8988T (cell line): ENCODE results near the gene NSD1.
"Not testable (repeated sequence)": the region's sequence is repeated elsewhere in the genome, so short reads cannot be mapped to it uniquely, and the experiment has no call there.

ENCODE experiments used
- DNase-seq: peaks from one replicate; pipeline ENCODE4 v3.0.0; 2011

NSD1 gene

DNA sequence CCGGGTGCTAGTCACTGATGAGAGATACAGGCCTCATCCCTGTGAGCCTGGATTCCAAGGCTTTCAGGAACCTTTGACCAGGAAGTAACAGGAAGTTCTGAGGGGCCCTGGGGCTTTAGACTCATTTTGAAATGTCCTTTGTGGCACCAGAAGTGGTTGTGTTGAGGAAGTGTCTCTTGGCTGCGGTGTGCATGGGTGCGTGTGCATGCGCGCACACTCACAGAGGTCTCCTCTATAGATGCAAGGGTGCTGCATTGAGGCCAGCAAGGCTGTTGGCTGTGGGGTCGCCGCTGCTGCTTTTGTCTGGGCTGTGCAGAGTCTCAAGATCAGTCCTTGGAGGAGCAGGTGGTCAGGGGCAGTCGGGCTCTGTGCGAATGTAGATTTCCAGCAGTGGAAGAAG is 162.4 kb downstream of the NSD1 start:
- no peak for DNase-seq

DNA sequence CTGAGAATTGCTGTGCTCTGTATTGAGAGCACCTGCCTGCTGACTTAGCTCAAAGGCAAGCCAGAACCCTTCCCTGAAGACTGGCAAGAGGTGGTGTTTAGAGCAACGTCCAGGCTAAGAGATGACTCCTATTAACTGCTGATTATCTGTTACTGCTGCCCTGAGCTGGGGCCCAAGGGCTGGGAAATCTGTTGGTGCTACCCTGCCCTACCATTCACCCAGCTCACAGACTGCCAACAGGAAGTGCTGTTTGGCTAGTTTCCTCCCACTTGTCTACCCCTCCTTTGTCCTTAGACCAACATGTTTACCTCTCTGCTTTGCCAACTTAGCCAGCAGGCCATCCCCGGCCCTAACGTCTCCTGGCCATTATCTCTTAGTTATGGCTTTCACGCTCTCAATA is 163.0 kb downstream of the NSD1 start:
- no peak for DNase-seq

DNA sequence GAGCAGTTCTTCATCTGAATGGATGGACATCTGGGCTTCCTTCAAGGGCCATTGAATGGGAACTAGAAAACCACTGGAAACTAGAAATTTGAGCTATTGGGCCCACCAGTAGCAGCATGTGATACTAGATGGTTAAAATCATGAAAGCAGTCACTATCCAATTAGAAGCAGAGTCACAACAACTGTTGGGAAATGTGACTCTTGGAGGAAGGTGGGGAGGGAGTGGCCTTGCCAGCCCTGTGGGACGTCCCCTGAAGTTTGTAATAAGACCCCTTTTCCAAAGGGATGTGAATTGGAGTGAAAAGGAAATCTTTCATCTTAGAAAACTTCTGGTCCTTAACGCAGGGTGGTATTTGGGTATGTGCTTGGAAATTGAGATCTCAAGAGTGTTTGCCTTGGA is 164.3 kb downstream of the NSD1 start:
- no peak for DNase-seq

DNA sequence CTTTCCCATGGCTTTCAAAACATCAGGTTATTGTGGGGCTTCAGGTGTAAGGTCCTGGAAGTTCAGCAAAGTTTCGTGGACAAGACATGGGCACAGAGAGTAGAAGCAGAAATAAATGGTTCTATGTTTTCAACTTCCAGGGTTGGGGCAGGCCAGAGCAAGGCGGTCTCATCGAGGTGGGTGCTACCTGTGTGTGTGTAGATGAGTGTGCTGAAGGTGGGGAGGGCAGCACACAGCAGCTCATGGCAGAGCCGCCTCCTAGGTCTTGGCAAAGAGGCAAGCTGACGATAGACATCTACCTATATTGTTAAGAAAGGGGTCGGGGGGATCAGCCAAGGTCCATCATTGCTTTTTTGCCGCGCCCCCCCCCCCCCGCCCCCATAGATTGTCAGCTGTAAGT is 166.1 kb downstream of the NSD1 start:
- no peak for DNase-seq

DNA sequence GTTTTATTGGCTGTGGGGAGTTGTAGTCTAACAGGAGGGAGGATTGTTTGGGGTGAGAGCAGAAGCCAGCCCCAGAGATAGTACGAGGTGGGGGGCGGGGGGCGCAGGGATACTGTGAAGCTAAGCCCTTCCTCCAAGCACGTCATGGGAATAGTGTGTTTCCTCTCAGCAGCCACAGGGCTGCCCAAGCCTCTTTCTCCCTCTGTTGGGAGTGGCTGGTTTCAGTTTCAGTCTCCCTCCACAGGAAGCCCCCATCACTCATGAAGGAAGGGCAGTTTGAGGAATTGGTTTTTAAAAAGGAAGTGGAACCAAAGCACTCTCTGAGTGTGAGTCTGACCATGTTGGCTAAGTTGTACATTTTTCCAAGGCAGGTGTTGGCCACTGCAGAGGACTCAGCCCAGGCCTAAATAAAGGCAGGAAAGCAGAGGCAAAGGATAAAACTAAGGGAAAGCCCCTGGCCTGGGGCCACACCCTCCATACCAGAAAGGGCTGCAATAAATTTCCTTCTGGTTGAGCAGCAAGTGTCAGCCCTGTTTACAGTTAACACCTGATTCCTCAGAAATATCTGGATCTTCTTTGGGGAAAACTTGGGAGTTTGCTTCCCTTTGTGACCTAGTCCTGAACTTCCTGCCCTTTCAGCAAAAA is 166.8 kb downstream of the NSD1 start:
- DNase-seq = no peak

DNA sequence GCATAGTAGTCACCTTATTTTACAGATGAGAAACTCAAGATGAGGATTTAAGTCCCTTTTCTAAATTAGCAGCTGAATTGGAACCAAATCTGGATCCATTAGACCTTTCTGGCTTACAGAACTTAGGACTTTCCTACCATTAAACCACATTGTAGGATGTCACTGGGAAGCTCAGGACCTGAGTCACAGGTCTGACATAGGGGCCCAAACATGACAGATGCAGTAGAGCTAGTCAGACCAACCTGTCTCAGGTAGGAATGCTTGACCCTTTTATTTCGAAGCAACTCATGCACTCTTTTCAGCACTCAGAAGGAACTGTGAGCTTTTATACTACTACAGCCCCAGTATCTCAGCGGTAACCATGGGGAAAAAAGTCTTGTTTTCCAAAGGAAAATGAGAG is 167.4 kb downstream of the NSD1 start:
- DNase-seq = no peak

DNA sequence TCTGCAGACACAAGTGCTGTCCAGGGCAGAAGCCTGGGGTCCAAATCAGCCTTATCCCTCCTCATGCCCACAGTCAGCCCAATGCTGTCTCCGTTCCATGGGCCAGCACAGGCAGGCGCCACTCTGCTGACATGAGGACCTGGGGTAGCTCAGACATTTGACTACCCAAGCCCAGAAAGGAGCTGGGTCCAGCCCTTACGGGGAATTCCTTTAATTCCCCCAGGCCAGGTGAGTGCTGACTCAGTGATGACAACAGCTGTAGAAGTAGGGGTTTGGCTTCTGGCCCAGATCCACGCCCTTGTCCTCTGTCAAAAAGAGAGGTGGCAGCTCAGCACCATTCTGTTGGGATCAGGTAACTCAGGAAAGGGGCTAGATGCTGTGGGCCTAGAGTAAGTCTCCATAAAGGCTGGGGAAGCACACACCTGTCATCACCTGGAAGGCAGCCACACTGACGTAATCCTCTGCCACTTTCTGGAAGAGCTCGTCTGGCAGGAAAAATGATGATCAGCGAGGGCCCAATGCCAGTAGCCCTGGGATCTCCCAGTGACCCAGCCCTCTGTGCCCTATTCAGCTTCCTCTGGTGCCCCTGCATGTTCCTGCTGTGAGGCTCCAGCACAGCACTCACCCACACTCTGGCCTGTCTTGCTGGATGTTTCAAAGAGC is 168.1 kb downstream of the NSD1 start:
- DNase-seq = no peak

DNA sequence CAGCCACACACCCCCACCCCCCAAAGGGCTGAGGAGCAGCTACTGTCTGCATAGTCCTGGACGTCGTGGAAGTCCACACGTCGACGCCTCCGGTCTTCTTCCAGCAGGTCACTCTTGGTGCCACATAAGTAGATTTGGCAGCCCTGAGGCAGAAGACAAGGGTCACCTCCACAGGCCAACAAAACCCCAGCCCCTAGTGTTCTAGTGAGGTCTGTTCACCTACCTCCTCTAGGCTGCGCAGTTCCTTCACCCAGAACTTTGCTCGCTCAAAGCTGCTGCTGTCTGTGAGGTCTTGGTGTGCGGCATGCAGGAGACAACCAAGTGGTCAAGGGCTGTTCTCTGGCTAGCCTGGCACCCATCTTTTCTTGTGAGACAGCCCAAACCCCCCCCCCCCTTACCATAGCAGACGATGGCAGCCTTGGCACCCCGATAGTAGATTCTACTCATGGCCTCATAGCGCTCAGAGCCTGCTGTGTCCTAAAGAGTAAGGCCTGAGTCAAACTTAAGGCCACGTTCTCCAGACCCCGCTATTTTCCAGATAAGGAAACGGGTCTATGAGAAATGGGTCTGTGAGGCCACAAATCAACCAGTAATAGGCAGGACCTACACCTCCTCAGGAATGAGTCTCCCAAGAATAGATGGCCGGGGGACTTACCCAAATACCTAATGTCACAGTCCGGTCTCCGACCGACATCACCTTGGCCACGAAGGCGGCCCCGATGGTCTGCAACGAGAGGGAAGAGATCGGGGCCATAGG is 169.0 kb downstream of the NSD1 start:
- no peak for DNase-seq

DNA sequence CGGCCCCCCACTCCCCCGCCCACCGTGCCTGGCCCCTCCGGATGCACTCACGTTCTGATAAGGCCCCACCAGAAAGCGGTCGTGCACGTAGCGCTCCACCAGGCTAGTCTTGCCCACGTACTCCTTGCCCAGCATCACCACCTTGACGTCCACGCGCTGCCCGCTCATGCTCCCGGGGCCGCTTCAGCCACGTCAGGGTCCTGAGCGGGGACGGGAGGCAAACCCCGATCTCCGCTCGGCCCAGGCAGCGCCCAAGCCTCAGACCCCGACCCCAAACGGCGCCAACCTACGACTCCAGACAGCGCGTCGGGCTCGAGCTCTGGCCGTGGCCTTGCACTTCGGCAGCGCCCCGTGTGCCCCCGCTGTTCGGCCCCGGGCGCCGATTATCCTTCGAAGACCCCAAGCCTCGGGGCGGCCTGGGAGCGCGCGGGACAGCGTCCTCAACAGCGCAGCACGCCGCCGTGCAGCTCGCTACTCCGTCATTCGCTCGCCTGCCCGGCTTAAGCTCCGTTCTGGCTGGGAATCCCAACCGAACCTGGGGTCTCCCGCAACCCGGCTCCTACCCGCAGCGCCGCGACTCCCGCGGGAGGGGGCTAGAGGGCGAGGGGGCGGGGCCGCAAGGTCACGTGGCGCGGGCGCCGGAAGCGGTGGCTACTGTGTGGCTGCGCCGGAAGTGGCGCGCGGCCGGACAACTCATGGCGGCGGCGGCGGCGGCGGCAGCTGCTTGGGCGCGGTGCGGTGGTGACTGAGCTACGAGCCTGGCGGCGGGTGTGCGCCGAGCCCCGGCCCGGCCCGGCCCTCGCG is 169.8 kb downstream of the NSD1 start, which contains the start of the genes PRELID1 and RAB24:
Gene PRELID1, plus strand, starts transcription at position 679 of the 804 bp plus-strand sequence. CDS start 187 bp downstream, outside the sequence.
Gene RAB24, minus strand, starts transcription at position 599 of the 804 bp plus-strand sequence. Its CDS starts 431 bp downstream, at position 168.
- peak; percentile 96 for DNase-seq

DNA sequence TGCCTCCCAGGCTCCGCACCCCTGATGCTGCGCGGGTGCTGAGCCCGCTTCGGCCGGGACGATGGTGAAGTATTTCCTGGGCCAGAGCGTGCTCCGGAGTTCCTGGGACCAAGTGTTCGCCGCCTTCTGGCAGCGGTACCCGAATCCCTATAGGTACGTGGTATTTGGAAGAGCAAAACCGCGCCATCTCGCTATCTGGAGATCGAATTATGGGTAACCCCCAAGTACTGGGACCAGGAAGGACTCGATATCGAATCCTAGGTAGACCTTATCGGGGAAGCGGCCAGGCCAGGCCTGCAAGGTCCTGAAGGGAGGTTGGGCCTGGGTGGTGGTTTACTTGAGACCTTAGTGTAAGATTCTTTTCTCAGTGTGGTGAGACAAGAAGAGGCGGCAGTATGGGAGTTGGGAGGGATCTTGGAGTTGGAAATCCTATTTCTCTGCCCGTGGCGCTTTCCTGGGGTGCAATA is 170.4 kb downstream of the NSD1 start:
- no peak for DNase-seq

DNA sequence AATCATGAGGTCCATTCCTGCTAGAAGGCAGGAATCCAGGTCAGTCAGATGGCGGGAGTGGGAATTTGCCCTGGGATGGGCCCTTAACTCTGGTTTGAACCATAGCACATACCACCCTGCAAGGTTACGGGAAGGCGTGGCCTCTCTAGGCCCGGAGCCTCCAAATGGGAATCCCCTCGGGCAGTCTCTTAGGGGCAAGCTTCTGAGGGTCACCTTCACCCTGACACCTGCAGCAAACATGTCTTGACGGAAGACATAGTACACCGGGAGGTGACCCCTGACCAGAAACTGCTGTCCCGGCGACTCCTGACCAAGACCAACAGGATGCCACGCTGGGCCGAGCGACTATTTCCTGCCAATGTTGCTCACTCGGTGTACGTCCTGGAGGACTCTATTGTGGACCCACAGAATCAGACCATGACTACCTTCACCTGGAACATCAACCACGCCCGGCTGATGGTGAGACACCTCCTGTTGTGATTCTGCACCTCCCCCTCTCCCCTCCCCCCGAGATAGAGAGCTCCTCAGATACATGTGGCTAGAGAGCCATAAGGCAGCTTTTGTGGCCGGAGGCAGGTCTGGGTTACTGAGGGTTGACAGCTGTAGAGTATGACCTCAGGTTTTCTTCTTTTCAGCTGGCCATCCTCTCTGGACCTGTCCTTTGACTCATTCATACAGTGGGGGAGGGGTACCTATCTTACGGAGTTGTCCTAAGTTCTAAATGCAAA is 171.0 kb downstream of the NSD1 start:
- no peak for DNase-seq

DNA sequence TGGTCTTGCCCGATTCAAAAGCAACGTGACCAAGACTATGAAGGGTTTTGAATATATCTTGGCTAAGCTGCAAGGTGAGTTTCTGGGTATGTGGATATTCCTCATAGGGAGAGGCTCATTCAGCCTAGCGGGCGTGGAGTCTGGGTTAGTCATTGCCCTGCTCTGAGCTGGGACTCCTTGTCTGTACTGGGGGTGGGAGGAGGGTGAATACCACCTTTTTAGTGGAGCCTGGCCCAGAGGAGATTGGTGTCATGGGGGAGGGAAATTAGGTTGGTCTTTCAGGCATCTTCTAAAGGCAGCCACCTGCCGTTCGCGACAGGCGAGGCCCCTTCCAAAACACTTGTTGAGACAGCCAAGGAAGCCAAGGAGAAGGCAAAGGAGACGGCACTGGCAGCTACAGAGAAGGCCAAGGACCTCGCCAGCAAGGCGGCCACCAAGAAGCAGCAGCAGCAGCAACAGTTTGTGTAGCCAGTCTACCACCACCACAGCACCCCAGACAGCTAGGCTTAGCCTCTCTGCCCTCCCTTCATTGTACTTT is 172.6 kb downstream of the NSD1 start:
- DNase-seq = not testable (repeated sequence)

DNA sequence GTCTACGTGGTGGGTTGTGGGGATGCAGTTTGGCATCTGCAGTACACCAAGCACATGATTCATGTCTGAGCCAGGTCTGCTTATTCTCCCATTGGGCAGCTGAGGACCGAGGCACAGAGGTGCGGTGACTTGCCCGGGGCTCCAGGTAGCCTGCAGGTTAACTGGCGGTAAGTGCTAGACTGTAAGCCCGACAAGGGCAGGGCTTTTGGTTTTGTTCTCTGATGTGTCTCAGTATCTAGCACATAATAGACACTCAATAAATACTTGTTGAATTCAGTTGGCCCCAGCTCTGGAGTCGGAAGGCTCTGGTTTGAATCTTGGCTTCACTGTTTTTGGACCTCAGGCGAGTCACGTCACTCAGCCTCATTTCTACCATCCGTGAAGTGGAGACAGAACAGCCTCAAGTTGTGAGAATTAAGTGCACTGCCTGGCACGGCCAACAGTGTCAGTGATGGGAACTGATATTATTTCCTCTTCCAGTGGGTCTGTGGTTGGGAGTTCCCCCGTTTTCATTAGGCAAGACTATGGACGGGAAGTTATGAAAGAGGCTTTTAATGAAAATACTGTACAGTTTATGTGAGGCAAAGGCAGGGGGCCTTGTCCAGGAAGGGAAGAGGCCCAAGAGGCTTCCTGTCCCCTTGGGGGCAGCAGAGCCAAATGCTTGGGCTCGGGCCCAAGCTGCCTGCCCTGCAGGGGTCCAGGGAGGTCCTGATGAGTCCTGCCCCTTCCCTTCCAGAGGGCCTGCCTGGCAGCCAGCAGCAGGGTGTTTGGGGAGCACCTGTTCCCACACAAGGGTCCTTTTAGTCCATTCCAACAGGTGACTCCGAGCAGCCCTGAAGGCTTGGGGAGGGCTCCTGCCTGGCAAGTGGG is 173.3 kb downstream of the NSD1 start:
- no peak for DNase-seq

DNA sequence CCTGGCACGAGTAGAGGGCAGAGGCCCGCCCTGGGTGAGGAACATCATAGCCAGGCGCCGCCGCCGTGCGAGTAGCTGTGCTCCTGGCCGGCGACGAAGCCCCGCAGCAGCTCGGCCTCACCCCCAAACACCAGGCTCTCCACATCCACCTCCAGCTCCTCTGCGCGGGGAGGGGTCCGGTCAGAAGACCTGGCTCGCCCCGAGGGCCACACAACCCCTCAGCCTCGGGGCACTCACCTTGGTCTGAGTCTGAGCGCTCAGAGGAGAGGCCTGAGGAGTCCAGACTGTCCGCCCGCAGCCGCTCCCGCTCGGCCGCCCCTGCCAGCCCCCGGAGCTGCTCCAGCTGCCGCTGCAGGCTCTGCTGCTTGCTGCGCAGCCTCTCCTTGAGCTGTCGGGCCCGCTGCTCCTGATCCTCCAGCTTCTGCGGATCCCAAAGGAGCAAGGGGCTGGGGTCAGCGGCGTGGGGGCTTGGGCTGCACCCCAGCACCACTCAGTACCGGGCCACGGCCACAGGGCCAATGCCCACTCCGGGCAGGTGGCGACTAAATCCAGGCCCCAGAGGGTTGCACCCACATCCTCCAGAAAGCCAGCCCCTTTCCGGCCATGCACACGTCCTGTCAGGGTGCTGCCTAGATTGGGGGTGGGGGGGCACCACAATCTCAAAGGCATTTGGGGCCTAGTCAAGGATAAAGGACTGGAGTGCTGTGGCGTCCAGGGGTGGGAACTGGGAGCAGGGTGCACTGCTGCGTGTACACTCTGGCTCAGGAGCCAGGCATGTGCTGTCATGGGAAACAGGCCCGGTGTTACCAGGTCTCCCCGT is 174.2 kb downstream of the NSD1 start:
- DNase-seq = no peak

DNA sequence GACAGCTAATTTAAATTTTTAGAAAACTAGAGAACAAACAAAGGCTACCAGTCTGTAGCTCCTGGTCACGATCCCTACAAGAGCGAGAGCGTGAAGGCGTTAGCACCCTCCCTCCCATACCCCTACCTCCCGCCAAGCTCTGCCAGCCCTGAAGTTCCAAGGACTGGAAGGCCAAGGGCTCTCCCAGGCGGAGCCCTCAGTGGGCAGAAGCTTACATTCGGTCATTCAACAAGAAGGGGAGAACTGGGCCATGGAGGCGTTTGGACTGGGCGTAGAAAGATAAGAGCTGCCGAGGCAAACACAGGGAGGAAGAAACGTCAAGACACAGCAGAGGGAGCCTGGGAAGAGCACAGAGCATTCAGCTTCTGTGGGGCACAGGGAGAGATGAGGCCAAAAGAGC is 175.2 kb downstream of the NSD1 start:
- no peak for DNase-seq

DNA sequence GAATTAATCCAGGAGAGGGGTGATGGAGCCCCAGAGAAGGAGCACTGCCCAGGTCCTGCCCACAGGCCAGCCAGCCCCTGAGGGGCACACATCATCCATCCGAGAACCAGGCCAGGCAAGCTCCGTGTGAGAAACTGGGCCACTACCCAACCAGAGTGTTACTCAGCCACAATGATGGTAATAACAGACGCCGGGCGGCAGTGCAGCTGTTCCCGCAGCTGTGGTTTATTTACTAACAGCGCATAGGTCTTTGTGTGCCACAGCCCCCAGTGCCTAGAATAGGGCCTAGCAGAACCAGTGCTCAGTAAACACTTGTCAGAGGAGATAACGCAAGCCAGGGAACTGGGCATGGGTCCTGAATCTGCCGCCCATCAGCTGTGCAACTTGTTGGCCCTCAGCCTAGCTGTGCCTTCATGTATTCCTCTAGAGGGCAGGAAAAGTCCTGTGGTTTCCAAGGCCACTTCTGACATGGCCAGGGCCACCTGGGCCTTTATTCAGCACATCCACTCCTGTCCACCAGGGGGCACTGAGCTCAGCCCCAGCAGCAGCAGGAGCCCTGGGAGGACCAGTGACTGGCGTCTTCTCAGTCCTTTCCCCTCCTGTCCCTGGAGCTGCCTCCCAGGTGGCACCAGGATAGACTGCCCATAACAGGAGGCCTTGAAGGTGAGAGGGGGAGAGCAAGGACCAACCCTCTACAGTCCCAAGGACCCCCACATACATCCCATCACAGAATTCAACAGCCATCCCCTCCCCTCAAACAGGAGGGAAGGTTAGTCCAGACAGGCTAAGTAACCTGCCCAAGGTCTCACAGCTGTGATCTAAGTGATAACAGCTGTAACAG is 176.0 kb downstream of the NSD1 start:
- peak; percentile 97 for DNase-seq

DNA sequence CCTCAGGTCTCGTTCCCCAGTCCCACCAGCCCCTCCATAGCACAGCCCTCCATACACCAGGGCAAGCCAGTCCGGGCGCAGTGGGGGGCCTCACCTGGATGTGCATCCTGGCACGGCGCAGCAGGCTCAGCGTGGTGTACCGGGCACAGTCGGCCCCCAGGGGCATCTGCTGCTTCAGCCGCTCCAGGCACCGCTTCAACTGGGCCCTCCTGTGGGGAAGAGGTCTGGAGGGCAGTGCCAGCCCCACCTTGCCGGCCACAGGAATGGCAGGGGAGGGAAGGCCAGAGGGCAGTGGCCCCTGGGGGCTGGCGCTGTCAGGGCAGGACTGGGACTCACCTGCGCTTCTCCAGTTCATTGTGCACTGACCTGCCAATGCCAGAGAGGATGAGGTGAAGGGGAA is 176.8 kb downstream of the NSD1 start:
- no peak for DNase-seq

DNA sequence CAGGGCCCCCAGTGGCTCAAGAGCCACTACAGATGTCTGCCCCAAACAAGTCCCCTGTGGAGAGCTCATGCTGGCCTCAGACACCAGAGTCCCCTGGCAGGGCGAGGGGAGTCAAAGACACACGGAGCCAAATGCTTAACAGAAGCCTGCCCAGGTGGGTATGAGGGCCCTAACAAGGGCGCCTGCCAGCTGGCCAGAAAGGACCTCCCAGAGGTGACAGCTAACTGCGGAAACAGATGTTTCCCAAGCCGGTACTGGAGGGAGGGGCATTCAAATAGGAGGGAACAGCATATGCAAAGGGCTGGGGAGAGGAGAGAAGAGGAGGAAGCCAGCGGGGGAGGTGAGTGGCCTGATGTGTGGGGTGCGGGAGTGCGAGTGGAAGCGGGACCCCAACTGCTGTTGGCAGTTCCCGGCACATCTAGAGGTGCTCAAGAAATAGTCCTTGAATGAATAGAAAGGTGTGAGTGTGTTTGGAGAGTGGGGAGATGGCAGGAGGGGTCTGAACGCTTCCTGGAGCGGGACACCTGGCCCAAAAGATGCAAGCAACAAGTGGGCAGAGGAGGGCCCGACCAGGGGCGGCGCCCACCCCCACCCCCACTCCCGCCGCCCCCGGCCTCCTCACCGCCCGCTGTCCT is 177.3 kb downstream of the NSD1 start:
- DNase-seq = no peak

DNA sequence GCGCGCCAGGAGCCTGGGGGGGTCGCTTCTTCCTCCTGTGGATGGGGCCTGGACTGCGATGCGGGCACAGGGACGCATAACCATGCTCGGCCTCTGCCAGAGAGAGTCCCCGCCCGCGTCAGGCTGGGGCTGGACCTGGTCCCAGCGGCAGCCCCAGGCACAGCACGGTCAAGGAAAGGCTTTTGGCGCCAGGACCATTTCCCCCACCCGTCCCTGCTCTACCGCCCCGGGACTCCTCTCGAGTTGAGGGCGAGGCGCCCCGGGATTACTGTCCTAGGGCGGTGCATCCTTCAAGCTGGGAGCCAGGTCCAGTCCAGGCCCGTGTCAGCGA is 177.8 kb downstream of the NSD1 start:
- DNase-seq = no peak
